Measurements from ENCODE around the gene GP9. TPM values are rescaled to one million over a fixed set of nuclear protein-coding genes. Genes with fewer than 3 reads are reported as not detected.

Gene GP9
- total RNA-seq, 1 donor from 2014 or later: not detected

DNA sequence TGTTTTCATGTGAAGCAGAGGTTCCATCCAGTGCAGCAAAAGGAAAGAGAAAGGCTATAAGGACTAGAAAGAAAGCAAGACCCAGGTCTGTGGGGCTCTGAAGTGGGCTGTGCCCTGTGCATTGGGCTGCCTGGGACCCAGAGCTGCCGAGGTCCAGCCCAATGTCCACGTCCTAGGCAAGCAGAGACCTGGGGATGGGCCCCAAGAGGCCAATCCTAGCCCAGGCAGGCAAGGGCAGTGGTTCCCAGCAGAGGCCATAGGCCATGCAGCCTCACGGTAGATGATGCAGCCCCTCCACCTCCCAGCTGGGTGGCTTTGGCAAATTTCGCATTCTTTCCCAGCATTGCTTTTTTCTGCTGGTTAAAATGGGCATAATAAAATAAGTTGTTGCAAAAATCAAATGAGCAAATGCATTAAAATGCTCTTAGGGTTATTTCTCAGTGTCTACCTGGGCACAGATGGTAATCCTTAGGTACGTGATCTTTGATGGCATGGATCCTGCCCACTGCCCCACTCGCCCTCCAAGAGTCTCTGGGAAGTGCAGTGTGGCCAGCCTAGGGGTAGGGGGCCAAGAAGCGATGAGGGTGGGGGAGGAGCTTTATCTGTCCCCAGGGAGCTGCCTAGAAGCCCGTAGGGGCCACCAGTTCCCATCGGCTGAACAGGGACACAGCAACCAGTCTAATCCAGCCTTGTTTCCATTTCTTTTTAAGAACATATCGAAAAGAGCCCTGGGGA is 22.3 kb upstream of the GP9 start:
- Mint-ChIP-seq H3K36me3 (ENCODE audit: low read depth) (peaks cover 3% of the 10 kb centered on the region), H3K27me3 (ENCODE audit: low read depth) (peaks cover 10% of the 10 kb centered on the region), H3K27ac (ENCODE audit: unreplicated experiment) (no peak overlapping the region), H3K4me1 (ENCODE audit: low read depth) (peaks cover 9% of the 10 kb centered on the region), H3K4me3 (ENCODE audit: unreplicated experiment) (no peak overlapping the region), H3K9me3 (ENCODE audit: low read depth) (peaks cover 6% of the 10 kb centered on the region)
- TF ChIP-seq, protein P1, sequence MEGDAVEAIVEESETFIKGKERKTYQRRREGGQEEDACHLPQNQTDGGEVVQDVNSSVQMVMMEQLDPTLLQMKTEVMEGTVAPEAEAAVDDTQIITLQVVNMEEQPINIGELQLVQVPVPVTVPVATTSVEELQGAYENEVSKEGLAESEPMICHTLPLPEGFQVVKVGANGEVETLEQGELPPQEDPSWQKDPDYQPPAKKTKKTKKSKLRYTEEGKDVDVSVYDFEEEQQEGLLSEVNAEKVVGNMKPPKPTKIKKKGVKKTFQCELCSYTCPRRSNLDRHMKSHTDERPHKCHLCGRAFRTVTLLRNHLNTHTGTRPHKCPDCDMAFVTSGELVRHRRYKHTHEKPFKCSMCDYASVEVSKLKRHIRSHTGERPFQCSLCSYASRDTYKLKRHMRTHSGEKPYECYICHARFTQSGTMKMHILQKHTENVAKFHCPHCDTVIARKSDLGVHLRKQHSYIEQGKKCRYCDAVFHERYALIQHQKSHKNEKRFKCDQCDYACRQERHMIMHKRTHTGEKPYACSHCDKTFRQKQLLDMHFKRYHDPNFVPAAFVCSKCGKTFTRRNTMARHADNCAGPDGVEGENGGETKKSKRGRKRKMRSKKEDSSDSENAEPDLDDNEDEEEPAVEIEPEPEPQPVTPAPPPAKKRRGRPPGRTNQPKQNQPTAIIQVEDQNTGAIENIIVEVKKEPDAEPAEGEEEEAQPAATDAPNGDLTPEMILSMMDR (IDR thresholded peaks at IDR 0.05): no peak
- peak; percentile 11 for DNase-seq (ENCODE audit: low spot score)

DNA sequence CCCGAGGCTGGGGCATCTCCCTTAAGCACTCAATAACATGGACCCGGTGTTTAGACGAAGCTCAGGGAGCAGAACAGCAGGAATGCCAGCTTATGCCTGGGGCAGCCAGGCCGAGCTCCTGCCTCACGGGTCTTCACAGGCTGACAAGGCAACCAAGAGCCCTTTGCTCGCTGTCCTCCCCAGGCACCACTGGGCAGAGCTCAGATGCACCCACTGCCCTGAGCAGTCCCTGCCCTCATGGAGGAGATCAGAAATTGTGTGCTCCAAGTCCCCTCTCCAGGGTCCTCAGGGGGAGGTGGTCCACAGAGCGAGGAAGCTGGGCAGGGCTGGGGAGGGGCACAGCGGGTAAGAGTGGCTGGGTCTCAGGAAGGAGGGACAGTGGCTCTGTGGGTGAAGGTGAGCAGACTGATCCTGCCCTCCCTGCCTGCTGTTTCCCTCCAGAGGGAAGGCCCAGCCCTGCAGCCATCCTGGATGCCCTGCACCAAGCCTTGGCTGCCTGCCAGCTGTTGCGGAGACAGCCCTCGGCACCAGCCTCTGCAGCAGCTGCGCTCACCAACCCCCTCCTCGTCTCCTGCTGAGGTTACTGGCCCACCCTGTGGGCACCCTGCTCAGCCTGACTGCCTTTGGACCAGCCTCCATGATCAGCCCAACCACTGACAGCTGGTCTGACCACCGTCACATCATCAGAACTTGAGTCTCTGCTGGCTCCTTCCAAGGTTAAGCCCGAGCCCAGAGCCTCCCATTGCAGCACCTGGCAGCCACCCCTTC is 21.1 kb upstream of the GP9 start:
- TF ChIP-seq, protein P1 (IDR thresholded peaks at IDR 0.05): no peak
- Mint-ChIP-seq H3K27me3 (ENCODE audit: low read depth) (peaks cover 10% of the 10 kb centered on the region), H3K4me3 (ENCODE audit: unreplicated experiment) (no peak overlapping the region), H3K4me1 (ENCODE audit: low read depth) (peaks cover 9% of the 10 kb centered on the region), H3K27ac (ENCODE audit: unreplicated experiment) (no peak overlapping the region), H3K36me3 (ENCODE audit: low read depth) (peaks cover 8% of the 10 kb centered on the region), H3K9me3 (ENCODE audit: low read depth) (peaks cover 13% of the 10 kb centered on the region)
- peak; percentile 75 for DNase-seq (ENCODE audit: low spot score)

DNA sequence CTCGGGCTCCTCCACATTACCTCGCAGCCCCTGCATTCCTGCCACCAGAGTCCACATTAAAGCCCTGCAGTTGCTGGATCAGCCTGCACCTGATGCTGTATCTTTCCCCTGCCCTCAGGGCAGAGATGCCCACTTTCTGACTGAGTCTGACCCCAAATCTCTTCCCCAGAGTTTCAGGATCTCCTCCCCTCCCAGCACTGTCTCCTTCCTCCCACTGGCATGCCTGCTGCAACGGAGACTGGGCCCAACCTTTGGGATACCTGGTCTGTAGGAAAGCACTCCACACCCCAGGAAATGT is 20.6 kb upstream of the GP9 start:
- DNase-seq (ENCODE audit: low spot score): no peak
- Mint-ChIP-seq H3K27me3 (ENCODE audit: low read depth) (peaks cover 10% of the 10 kb centered on the region), H3K36me3 (ENCODE audit: low read depth) (peaks cover 11% of the 10 kb centered on the region), H3K27ac (ENCODE audit: unreplicated experiment) (no peak overlapping the region), H3K9me3 (ENCODE audit: low read depth) (peaks cover 17% of the 10 kb centered on the region), H3K4me1 (ENCODE audit: low read depth) (peaks cover 9% of the 10 kb centered on the region), H3K4me3 (ENCODE audit: unreplicated experiment) (no peak overlapping the region)
- TF ChIP-seq, protein P1 (IDR thresholded peaks at IDR 0.05): no peak

DNA sequence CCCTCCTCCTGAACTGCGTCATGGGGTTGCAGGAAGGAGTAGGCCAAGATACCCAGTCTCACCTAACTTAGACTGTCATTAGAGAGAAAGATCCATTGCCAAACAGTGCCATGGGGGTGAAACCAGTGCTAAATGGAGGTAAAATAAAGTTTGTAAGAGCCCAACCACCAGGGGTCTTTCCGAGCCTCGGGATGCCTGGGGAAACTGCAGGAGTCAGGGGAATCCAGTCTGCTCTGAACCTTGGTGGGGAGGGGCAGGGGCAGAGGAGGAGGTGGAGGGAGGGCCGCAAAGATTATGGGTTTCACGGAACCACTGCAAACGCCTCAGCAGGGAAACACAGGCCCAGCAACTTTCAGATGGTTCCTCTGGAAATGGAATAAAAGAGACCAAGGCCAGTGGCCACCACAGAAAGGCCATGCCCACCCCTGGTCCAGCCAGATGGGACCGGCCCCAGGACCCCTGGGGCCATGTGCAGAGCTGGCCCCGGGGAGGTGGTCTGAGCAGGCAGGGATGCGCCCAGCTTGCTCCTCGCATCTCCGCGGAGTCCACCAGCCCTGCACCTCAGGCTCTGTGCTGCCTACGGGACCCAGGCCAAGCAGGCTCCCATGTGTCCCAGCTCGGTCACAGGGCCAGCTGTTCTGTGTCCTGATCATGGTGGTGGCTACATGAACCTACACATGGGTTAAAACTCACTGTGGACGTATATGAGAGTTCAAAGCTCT is 19.8 kb upstream of the GP9 start:
- peaks cover 10% of the 10 kb centered on the region for H3K27me3 Mint-ChIP-seq (ENCODE audit: low read depth)
- TF ChIP-seq, protein P1 (IDR thresholded peaks at IDR 0.05): no peak
- peaks cover 11% of the 10 kb centered on the region for H3K36me3 Mint-ChIP-seq (ENCODE audit: low read depth)
- peaks cover 17% of the 10 kb centered on the region for H3K9me3 Mint-ChIP-seq (ENCODE audit: low read depth)
- H3K4me1 Mint-ChIP-seq (ENCODE audit: low read depth): peaks cover 9% of the 10 kb centered on the region
- no peak overlapping the region for H3K27ac Mint-ChIP-seq (ENCODE audit: unreplicated experiment)
- H3K4me3 Mint-ChIP-seq (ENCODE audit: unreplicated experiment): no peak overlapping the region
- DNase-seq (ENCODE audit: low spot score): no peak

DNA sequence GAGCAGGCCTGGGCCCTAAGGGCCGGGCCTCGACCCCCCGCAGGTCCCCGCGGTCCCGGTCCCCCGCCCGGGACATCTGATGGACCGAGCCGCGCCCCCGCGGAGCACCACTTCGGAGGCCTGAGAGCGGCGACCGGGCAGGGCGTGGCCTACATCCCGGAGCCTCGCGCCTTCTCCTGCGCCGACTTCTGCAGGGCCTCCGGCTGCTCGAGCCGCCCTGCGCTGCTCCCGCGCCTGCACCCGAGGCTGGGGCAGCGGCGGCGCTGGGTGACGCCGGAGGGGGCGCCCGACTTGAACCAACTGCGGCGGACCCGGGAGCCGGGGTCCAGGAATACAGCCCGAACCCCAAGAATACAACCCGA is 14.9 kb upstream of the GP9 start:
- no peak overlapping the region for H3K4me3 Mint-ChIP-seq (ENCODE audit: unreplicated experiment)
- peaks cover 22% of the 10 kb centered on the region for H3K9me3 Mint-ChIP-seq (ENCODE audit: low read depth)
- H3K27me3 Mint-ChIP-seq (ENCODE audit: low read depth): peaks cover 10% of the 10 kb centered on the region
- no peaks in the 10 kb centered on the region for H3K4me1 Mint-ChIP-seq (ENCODE audit: low read depth)
- H3K27ac Mint-ChIP-seq (ENCODE audit: unreplicated experiment): no peak overlapping the region
- H3K36me3 Mint-ChIP-seq (ENCODE audit: low read depth): peaks cover 14% of the 10 kb centered on the region
- peak; percentile 87 for DNase-seq (ENCODE audit: low spot score)
- TF ChIP-seq, protein P1 (IDR thresholded peaks at IDR 0.05): no peak

Data from chondrocyte (in vitro differentiated cells).